GM23338 (cell line): Measurements from ENCODE around the gene JPH3. TPM values are rescaled to one million over a fixed set of nuclear protein-coding genes. Genes with fewer than 3 reads are reported as not detected.

Experiments
- ATAC-seq: fragments of 200-7000 bp; cut with Tn5 transposase; 3 replicates; pipeline ENCODE4 v1.9.1; 2020
- DNase-seq: peaks from one replicate; pipeline ENCODE4 v3.0.0-alpha.2; 2015; ENCODE audit warnings: low spot score
- H2AFZ ChIP-seq: fragments of 200-600 bp; sonication (generic); 2 replicates; pipeline ENCODE4 v1.8.0; 2016; ENCODE audit warnings: antibody characterized with exemption, mild to moderate bottlenecking, moderate library complexity
- H3F3A ChIP-seq: fragments of 200-600 bp; sonication (generic); replicated peaks from 2 replicates; pipeline ENCODE4 v1.8.0; 2017; ENCODE audit warnings: antibody characterized with exemption, mixed run types, low read depth
- H3K27ac ChIP-seq: fragments of 200-600 bp; sonication (generic); 2 replicates; pipeline ENCODE4 v1.6.1; 2016; ENCODE audit warnings: low read depth
- H3K27me3 ChIP-seq: fragments of 200-600 bp; sonication (generic); 2 replicates; pipeline ENCODE4 v1.8.0; 2016; ENCODE audit warnings: mild to moderate bottlenecking, mixed run types, moderate library complexity; ENCODE audit not compliant: insufficient read depth
- H3K36me3 ChIP-seq: fragments of 200-600 bp; sonication (generic); 2 replicates; pipeline ENCODE4 v1.8.0; 2016; ENCODE audit warnings: mild to moderate bottlenecking; ENCODE audit not compliant: insufficient read depth
- H3K4me1 ChIP-seq: fragments of 200-600 bp; sonication (generic); 2 replicates; pipeline ENCODE4 v1.8.0; 2016; ENCODE audit warnings: mild to moderate bottlenecking, moderate library complexity; ENCODE audit not compliant: insufficient read depth
- H3K4me2 ChIP-seq: fragments of 200-600 bp; sonication (generic); 2 replicates; pipeline ENCODE4 v1.7.1; 2017; ENCODE audit warnings: mixed run types
- H3K4me3 ChIP-seq: fragments of 200-600 bp; sonication (generic); 2 replicates; pipeline ENCODE4 v1.6.1; 2016; ENCODE audit warnings: mixed run types
- H3K79me2 ChIP-seq: fragments of 200-600 bp; sonication (generic); replicated peaks from 2 replicates; pipeline ENCODE4 v1.8.0; 2017; ENCODE audit warnings: mild to moderate bottlenecking; ENCODE audit not compliant: insufficient read depth
- H3K9me2 ChIP-seq: fragments of 200-600 bp; sonication (generic); 2 replicates; pipeline ENCODE4 v1.8.0; 2017; ENCODE audit not compliant: insufficient read depth
- H4K20me1 ChIP-seq: fragments of 200-600 bp; sonication (generic); replicated peaks from 2 replicates; pipeline ENCODE4 v1.8.0; 2017; ENCODE audit warnings: mild to moderate bottlenecking; ENCODE audit not compliant: insufficient read depth
- H3K27ac Mint-ChIP-seq: 2 replicates; pipeline ENCODE4 v1.8.0; 2020; ENCODE audit warnings: inconsistent platforms, mild to moderate bottlenecking, moderate library complexity, mixed read lengths
- H3K27me3 Mint-ChIP-seq: 3 replicates; pipeline ENCODE4 v1.8.0; 2022; ENCODE audit warnings: low read depth, mild to moderate bottlenecking, moderate library complexity, mixed read lengths, inconsistent platforms; ENCODE audit not compliant: insufficient read depth, poor library complexity
- H3K36me3 Mint-ChIP-seq: 3 replicates; pipeline ENCODE4 v1.8.0; 2021; ENCODE audit warnings: low read depth, mild to moderate bottlenecking, inconsistent platforms, moderate library complexity, mixed read lengths
- H3K4me1 Mint-ChIP-seq: 3 replicates; pipeline ENCODE4 v1.8.0; 2020; ENCODE audit warnings: mild to moderate bottlenecking, inconsistent platforms, mixed read lengths
- H3K4me3 Mint-ChIP-seq: 3 replicates; pipeline ENCODE4 v1.8.0; 2021; ENCODE audit warnings: moderate library complexity, mild to moderate bottlenecking, inconsistent platforms, mixed read lengths
- H3K9me3 Mint-ChIP-seq: 3 replicates; pipeline ENCODE4 v1.8.0; 2020; ENCODE audit warnings: moderate library complexity, mild to moderate bottlenecking, inconsistent platforms, mixed read lengths
- CREB1 ChIP-seq: fragments of 250-450 bp; sonication (Bioruptor Pico); IDR thresholded peaks from 2 replicates; pipeline ENCODE4 v1.5.0; 2020; ENCODE audit warnings: low read depth, mild to moderate bottlenecking, moderate library complexity
- EZH2 ChIP-seq: fragments of 200-600 bp; sonication (generic); IDR thresholded peaks from one replicate; pipeline ENCODE4 v1.8.0; 2017; ENCODE audit warnings: antibody characterized with exemption, mild to moderate bottlenecking, low read depth; ENCODE audit not compliant: unreplicated experiment
- EZH2phosphoT487 ChIP-seq: fragments of 200-600 bp; sonication (generic); IDR thresholded peaks from one replicate; pipeline ENCODE4 v1.8.1; 2018; ENCODE audit warnings: antibody characterized with exemption; ENCODE audit not compliant: unreplicated experiment
- JUNB ChIP-seq: IDR thresholded peaks from one replicate; pipeline ENCODE4 v1.6.1; 2016; ENCODE audit warnings: antibody characterized with exemption; ENCODE audit not compliant: unreplicated experiment
- POLR2AphosphoS5 ChIP-seq: IDR thresholded peaks from 2 replicates; pipeline ENCODE4 v1.6.1; 2016; ENCODE audit warnings: antibody characterized with exemption, low read depth
- STAT1 ChIP-seq: IDR thresholded peaks from one replicate; pipeline ENCODE4 v1.6.1; 2016; ENCODE audit warnings: antibody characterized with exemption; ENCODE audit not compliant: unreplicated experiment
- ZNF114 ChIP-seq: fragments of 250-450 bp; sonication (Bioruptor Pico); IDR thresholded peaks from 2 replicates; pipeline ENCODE4 v1.5.0; 2020; ENCODE audit warnings: mild to moderate bottlenecking, moderate library complexity
- ZNF331 ChIP-seq: fragments of 250-450 bp; sonication (Bioruptor Pico); IDR thresholded peaks from 2 replicates; pipeline ENCODE4 v1.5.0; 2020; ENCODE audit warnings: low read depth, mild to moderate bottlenecking, moderate library complexity
- ZNF462 ChIP-seq: fragments of 250-450 bp; sonication (Bioruptor Pico); IDR thresholded peaks from 2 replicates; pipeline ENCODE4 v1.5.0; 2020; ENCODE audit warnings: mild to moderate bottlenecking, moderate library complexity
- polyA plus RNA-seq: library from polyadenylated mRNA; unstranded; fragments of >200 nt; fragmentation: Nextera tagmentation; extraction: Ambion mirVana; gene quantifications from 2 replicates; pipeline ENCODE4 v1.2.1, GENCODE V29; 2016
- total RNA-seq: library from RNA; depleted of rRNA; stranded (reverse); fragments of >200 nt; shearing (Covaris generic); gene quantifications from 2 replicates; pipeline ENCODE4 v1.2.3, GENCODE V29; 2014
- TF ChIP-seq, protein P1 (sequence below): IDR thresholded peaks from 2 replicates; pipeline ENCODE4 v1.6.1; 2016; ENCODE audit warnings: antibody characterized with exemption
- TF ChIP-seq, protein P2 (sequence below), 2 experiments: fragments of 200-600 bp in 1 of 2; sonication (generic) in 1 of 2; conservative IDR thresholded peaks; 2 replicates each; pipeline versions ENCODE4 v1.5.1 to v1.6.1; 2016 to 2017; ENCODE audit warnings: antibody characterized with exemption in 2 of 2, low read depth in 2 of 2, mild to moderate bottlenecking in 2 of 2, moderate library complexity in 1 of 2

The JPH3 gene
- total and polyA plus RNA-seq, 2 experiments from 2014 or later: 8.4 to 38.3 TPM

DNA sequence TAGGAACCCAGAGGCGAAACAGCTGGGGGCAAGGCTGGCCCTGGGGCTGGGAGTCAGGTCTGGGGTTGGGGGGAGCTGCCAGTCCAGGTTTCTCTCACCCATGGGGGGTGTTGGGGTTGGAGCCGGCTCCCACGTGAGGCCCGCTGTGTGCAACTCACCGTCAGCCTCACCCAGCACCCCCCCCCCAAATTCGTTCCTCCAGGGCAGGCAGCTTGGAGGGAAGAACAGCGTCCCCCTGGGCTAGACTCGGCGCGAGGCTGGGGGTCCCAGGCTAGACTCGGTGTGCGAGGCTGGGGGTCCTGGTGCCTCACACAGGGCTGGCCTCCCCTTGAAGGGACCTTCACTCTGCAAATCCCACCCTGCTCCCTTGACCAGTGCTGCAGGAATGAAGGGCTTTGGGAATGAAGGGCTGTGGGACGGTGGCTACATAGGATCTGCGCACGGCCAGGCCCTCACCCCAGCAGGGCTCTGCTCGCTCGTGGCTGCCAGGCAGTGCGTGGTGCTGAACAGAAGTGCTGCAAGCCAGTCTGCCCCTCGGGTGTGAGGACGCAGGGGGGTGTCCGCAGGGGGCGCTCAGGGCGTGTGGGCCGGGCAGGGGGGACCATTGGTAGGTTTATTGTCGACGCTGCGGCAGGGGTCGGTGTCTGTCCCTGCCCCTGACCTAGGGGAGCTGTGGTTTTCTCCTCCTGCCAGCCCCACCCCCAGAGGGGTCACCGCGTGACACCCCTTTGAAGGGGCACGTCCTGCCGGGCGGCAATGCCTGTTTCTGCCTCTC is 88.8 kb downstream of the JPH3 start:
- no peaks in the 10 kb centered on the region; the same call in 1 of the 2 replicates for H3K36me3 ChIP-seq
- Mint-ChIP-seq H3K27ac (peak overlapping the region; percentile 68; the same call in 1 of the 2 replicates), H3K4me3 (no peak overlapping the region), H3K27me3 (peaks cover 24% of the 10 kb centered on the region), H3K36me3 (peaks cover 8% of the 10 kb centered on the region; the same call in 2 of the 3 replicates), H3K4me1 (no peaks in the 10 kb centered on the region), H3K9me3 (no peaks in the 10 kb centered on the region)
- no peaks in the 10 kb centered on the region for H3F3A ChIP-seq
- H3K4me1 ChIP-seq: no peaks in the 10 kb centered on the region
- H3K4me2 ChIP-seq: no peak overlapping the region
- DNase-seq (no peak), ATAC-seq (peak; percentile 8; the same call in 2 of the 3 replicates)
- H3K4me3 ChIP-seq: no peak overlapping the region
- no peaks in the 10 kb centered on the region for H3K27me3 ChIP-seq
- H2AFZ ChIP-seq: no peak overlapping the region
- TF ChIP-seq POLR2AphosphoS5 (peak; percentile 17; the same call in 1 of the 2 replicates), EZH2 (no peak)
- H3K27ac ChIP-seq: no peak overlapping the region
- H3K9me2 ChIP-seq: no peaks in the 10 kb centered on the region
- H4K20me1 ChIP-seq: no peaks in the 10 kb centered on the region; the same call in 1 of the 2 replicates
- H3K79me2 ChIP-seq: no peaks in the 10 kb centered on the region

DNA sequence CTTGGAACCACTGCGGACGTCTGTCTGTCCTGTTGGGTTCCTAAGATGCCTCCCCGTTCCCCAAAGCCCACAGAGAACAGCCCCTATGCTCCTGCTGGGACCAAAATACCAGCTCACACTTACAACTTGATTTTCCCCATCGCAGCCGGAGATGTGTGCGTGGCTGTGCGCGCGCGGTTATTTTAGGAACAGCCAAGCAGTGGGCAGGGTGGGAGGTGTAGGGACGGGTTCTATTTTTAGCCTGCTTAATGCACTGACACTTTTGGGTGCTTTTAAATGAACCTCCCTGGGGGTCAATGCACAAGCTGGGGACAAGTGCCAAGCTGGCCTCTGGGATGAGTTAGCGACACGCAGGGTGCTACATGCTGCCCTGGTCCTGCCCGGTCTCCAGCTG is 89.4 kb downstream of the JPH3 start:
- Histone ChIP-seq H3K79me2 (no peaks in the 10 kb centered on the region), H3K9me2 (no peaks in the 10 kb centered on the region), H3K4me3 (no peak overlapping the region), H3K4me2 (no peak overlapping the region), H3K36me3 (no peaks in the 10 kb centered on the region; the same call in 1 of the 2 replicates), H3F3A (no peaks in the 10 kb centered on the region), H2AFZ (no peak overlapping the region), H3K27me3 (no peaks in the 10 kb centered on the region), H3K4me1 (no peaks in the 10 kb centered on the region), H3K27ac (no peak overlapping the region), H4K20me1 (no peaks in the 10 kb centered on the region; the same call in 1 of the 2 replicates)
- no peak for DNase-seq
- H3K4me3 Mint-ChIP-seq: no peak overlapping the region
- no peaks in the 10 kb centered on the region for H3K4me1 Mint-ChIP-seq
- peak overlapping the region; percentile 68; the same call in 1 of the 2 replicates for H3K27ac Mint-ChIP-seq
- no peaks in the 10 kb centered on the region for H3K9me3 Mint-ChIP-seq
- no peak for ATAC-seq
- peaks cover 27% of the 10 kb centered on the region for H3K27me3 Mint-ChIP-seq
- peaks cover 13% of the 10 kb centered on the region; the same call in 2 of the 3 replicates for H3K36me3 Mint-ChIP-seq
- TF ChIP-seq EZH2 (no peak), ZNF331 (CRISPR knock-in tag) (no peak), CREB1 (CRISPR knock-in tag) (no peak), EZH2phosphoT487 (no peak), JUNB (no peak), ZNF462 (CRISPR knock-in tag) (no peak), ZNF114 (CRISPR knock-in tag) (no peak), STAT1 (no peak)
- TF ChIP-seq, protein P1, sequence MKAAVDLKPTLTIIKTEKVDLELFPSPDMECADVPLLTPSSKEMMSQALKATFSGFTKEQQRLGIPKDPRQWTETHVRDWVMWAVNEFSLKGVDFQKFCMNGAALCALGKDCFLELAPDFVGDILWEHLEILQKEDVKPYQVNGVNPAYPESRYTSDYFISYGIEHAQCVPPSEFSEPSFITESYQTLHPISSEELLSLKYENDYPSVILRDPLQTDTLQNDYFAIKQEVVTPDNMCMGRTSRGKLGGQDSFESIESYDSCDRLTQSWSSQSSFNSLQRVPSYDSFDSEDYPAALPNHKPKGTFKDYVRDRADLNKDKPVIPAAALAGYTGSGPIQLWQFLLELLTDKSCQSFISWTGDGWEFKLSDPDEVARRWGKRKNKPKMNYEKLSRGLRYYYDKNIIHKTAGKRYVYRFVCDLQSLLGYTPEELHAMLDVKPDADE: no peak
- TF ChIP-seq, protein P2, sequence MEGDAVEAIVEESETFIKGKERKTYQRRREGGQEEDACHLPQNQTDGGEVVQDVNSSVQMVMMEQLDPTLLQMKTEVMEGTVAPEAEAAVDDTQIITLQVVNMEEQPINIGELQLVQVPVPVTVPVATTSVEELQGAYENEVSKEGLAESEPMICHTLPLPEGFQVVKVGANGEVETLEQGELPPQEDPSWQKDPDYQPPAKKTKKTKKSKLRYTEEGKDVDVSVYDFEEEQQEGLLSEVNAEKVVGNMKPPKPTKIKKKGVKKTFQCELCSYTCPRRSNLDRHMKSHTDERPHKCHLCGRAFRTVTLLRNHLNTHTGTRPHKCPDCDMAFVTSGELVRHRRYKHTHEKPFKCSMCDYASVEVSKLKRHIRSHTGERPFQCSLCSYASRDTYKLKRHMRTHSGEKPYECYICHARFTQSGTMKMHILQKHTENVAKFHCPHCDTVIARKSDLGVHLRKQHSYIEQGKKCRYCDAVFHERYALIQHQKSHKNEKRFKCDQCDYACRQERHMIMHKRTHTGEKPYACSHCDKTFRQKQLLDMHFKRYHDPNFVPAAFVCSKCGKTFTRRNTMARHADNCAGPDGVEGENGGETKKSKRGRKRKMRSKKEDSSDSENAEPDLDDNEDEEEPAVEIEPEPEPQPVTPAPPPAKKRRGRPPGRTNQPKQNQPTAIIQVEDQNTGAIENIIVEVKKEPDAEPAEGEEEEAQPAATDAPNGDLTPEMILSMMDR (conservative IDR thresholded peaks at IDR 0.05; ENCODE audit: low read depth in 2 of 2): no peak
